Hematopoietic multipotent progenitor cell treated with erythropoietin and hydrocortisone succinate and interleukin-3 and kit ligand, for 15 days (in vitro differentiated cells): ENCODE data around the gene ADGRF3.
"Not testable (repeated sequence)": the region's sequence is repeated elsewhere in the genome, so short reads cannot be mapped to it uniquely, and the experiment has no call there.

ENCODE experiments used
- DNase-seq: peaks from one replicate; pipeline ENCODE4 v3.0.0-alpha.2; 2015; ENCODE audit warnings: low spot score

ADGRF3 gene

GRCh38 chr2:26349690-26350089 lies 3.1 kb upstream of the ADGRF3 start:
- no peak for DNase-seq

- no peak for DNase-seq
These were observed 787 bp upstream of the ADGRF3 start for GRCh38 chr2:26347286-26347865.

- DNase-seq: peak; percentile 100
These were observed 790 bp downstream of the ADGRF3 start, which contains the start of gene SELENOI for GRCh38 chr2:26345545-26346453. Gene SELENOI, plus strand, starts transcription at chr2:26346143. Its CDS starts 90 bp downstream, at chr2:26346233.

- DNase-seq: no peak
These were observed 1.4 kb downstream of the ADGRF3 start for GRCh38 chr2:26345283-26345544.

- peak; percentile 61 for DNase-seq
These were observed 1.9 kb downstream of the ADGRF3 start for GRCh38 chr2:26344581-26345282.

- DNase-seq: no peak
These were observed 5.8 kb downstream of the ADGRF3 start for GRCh38 chr2:26340831-26341230.

GRCh38 chr2:26337298-26337697 lies 9.3 kb downstream of the ADGRF3 start:
- no peak for DNase-seq

GRCh38 chr2:26336719-26337118 lies 9.9 kb downstream of the ADGRF3 start:
- DNase-seq: no peak

GRCh38 chr2:26335231-26335630 lies 11.4 kb downstream of the ADGRF3 start:
- DNase-seq: no peak

GRCh38 chr2:26333293-26333692 lies 13.3 kb downstream of the ADGRF3 start:
- DNase-seq: no peak

GRCh38 chr2:26331321-26331720 lies 15.3 kb downstream of the ADGRF3 start:
- not testable (repeated sequence) for DNase-seq

GRCh38 chr2:26330604-26331003 lies 16.0 kb downstream of the ADGRF3 start:
- no peak for DNase-seq

GRCh38 chr2:26330114-26330549 lies 16.5 kb downstream of the ADGRF3 start:
- peak; percentile 80 for DNase-seq

GRCh38 chr2:26329083-26329482 lies 17.5 kb downstream of the ADGRF3 start:
- DNase-seq: not testable (repeated sequence)

GRCh38 chr2:26327291-26328272 lies 19.0 kb downstream of the ADGRF3 start:
- DNase-seq: no peak

GRCh38 chr2:26326514-26326913 lies 20.1 kb downstream of the ADGRF3 start:
- no peak for DNase-seq

GRCh38 chr2:26325851-26326250 lies 20.7 kb downstream of the ADGRF3 start:
- no peak for DNase-seq

GRCh38 chr2:26324903-26325302 lies 21.7 kb downstream of the ADGRF3 start:
- no peak for DNase-seq

GRCh38 chr2:26324479-26324878 lies 22.1 kb downstream of the ADGRF3 start:
- not testable (repeated sequence) for DNase-seq

- DNase-seq: no peak
These were observed 27.6 kb downstream of the ADGRF3 start for GRCh38 chr2:26318950-26319349.

- no peak for DNase-seq
These were observed 29.0 kb downstream of the ADGRF3 start for GRCh38 chr2:26317377-26318105.
